Vagina (tissue), 2 donors: Measurements from ENCODE around the gene ADK. TPM values are rescaled to one million over a fixed set of nuclear protein-coding genes. Genes with fewer than 3 reads are reported as not detected.

Experiments
- DNase-seq, 2 donors: peaks; one replicate each; pipeline ENCODE4 v3.0.0-alpha.2; 2017; ENCODE audit errors: extremely low spot score in 2 of 2
- H3K27ac ChIP-seq: fragments of 200-600 bp; sonication (generic); one replicate; pipeline ENCODE4 v1.5.1; 2019
- H3K27me3 ChIP-seq: fragments of 200-600 bp; sonication (generic); one replicate; pipeline ENCODE4 v1.5.1; 2019
- H3K36me3 ChIP-seq, 2 donors: fragments of 200-600 bp; sonication (generic); one replicate each; pipeline ENCODE4 v1.5.1; 2017 to 2019
- H3K4me1 ChIP-seq: fragments of 200-600 bp; sonication (generic); one replicate; pipeline ENCODE4 v1.5.1; 2019
- H3K4me3 ChIP-seq, 2 donors: fragments of 200-600 bp; sonication (generic); 1 replicate in 1 of 2; 2 replicates in 1 of 2; pipeline ENCODE4 v1.5.1; 2016 to 2019
- H3K9me3 ChIP-seq: fragments of 200-600 bp; sonication (generic); one replicate; pipeline ENCODE4 v1.5.1; 2019
- CTCF ChIP-seq, 3 experiments: fragments of 450-650 bp in 2 of 3; fragments of 200-600 bp in 1 of 3; sonication (generic) in 1 of 3; IDR thresholded peaks; one replicate each; pipeline ENCODE4 v1.5.1; 2017 to 2019; ENCODE audit warnings: antibody characterized with exemption in 3 of 3, mild to moderate bottlenecking in 2 of 3, moderate library complexity in 2 of 3
- POLR2A ChIP-seq, 2 donors: fragments of 450-650 bp; IDR thresholded peaks; one replicate each; pipeline ENCODE4 v1.6.1; 2017; ENCODE audit warnings: antibody characterized with exemption in 2 of 2, mild to moderate bottlenecking in 2 of 2, moderate library complexity in 2 of 2
- POLR2AphosphoS5 ChIP-seq, 2 donors: sonication (generic); formaldehyde crosslinking; IDR thresholded peaks; one replicate each; pipeline ENCODE4 v1.9.0; 2017; ENCODE audit warnings: antibody characterized with exemption in 2 of 2, mild to moderate bottlenecking in 2 of 2, low read depth in 1 of 2; ENCODE audit not compliant: insufficient read depth in 1 of 2
- intact Hi-C: fragments of 100-400 bp; cut with DNase I; formaldehyde crosslinking; loops from one replicate; pipeline ENCODE4 v1.15.1; 2023
- total RNA-seq: library from RNA; depleted of rRNA; stranded (reverse); fragments of >200 nt; gene quantifications from one replicate; pipeline ENCODE4 v1.2.3, GENCODE V29; 2016

ADK gene
- total RNA-seq, 1 donor from 2014 or later, result 46.2 TPM

- Histone ChIP-seq H3K27ac (no peak overlapping the region), H3K4me1 (no peaks in the 10 kb centered on the region), H3K9me3 (no peaks in the 10 kb centered on the region), H3K27me3 (no peaks in the 10 kb centered on the region), H3K4me3 (no peak overlapping the region), H3K36me3 (no peaks in the 10 kb centered on the region)
- no peak for DNase-seq
- intact Hi-C loops, result no loop called here
- no peak for TF ChIP-seq CTCF (IDR thresholded peaks at IDR 0.05)
- TF ChIP-seq POLR2AphosphoS5 (IDR thresholded peaks at IDR 0.05; ENCODE audit: insufficient read depth in 1 of 2, low read depth in 1 of 2), result no peak
- TF ChIP-seq POLR2A (IDR thresholded peaks at IDR 0.05), result no peak
Observed at GRCh38 chr10:74623786-74624185, 472.8 kb downstream of the ADK start.

- Histone ChIP-seq H3K9me3 (no peaks in the 10 kb centered on the region), H3K4me3 (no peak overlapping the region), H3K27me3 (no peaks in the 10 kb centered on the region), H3K27ac (no peak overlapping the region), H3K36me3 (no peaks in the 10 kb centered on the region), H3K4me1 (no peaks in the 10 kb centered on the region)
- intact Hi-C loops, result no loop called here
- no peak for TF ChIP-seq POLR2AphosphoS5 (IDR thresholded peaks at IDR 0.05; ENCODE audit: insufficient read depth in 1 of 2, low read depth in 1 of 2)
- no peak for TF ChIP-seq POLR2A (IDR thresholded peaks at IDR 0.05)
- no peak for TF ChIP-seq CTCF (IDR thresholded peaks at IDR 0.05)
- DNase-seq, result no peak
Observed at GRCh38 chr10:74624501-74624900, 473.5 kb downstream of the ADK start.

- Histone ChIP-seq H3K27me3 (no peaks in the 10 kb centered on the region), H3K36me3 (no peaks in the 10 kb centered on the region), H3K9me3 (no peaks in the 10 kb centered on the region), H3K4me1 (no peaks in the 10 kb centered on the region), H3K27ac (no peak overlapping the region), H3K4me3 (no peak overlapping the region)
- intact Hi-C loops, result no loop called here
- no peak for TF ChIP-seq POLR2A (IDR thresholded peaks at IDR 0.05)
- TF ChIP-seq POLR2AphosphoS5 (IDR thresholded peaks at IDR 0.05; ENCODE audit: insufficient read depth in 1 of 2, low read depth in 1 of 2), result no peak
- TF ChIP-seq CTCF (IDR thresholded peaks at IDR 0.05), result no peak
- DNase-seq, result no peak
Observed at GRCh38 chr10:74628136-74628535, 477.1 kb downstream of the ADK start.

GRCh38 chr10:74634995-74635536 is 484.0 kb downstream of the ADK start:
- H3K36me3 ChIP-seq, result no peaks in the 10 kb centered on the region
- no peak overlapping the region for H3K27ac ChIP-seq
- peaks cover 6% of the 10 kb centered on the region for H3K9me3 ChIP-seq
- DNase-seq, result no peak
- no peak overlapping the region for H3K4me3 ChIP-seq
- intact Hi-C loops, result no loop called here
- no peaks in the 10 kb centered on the region for H3K27me3 ChIP-seq
- peaks cover 3% of the 10 kb centered on the region for H3K4me1 ChIP-seq
- TF ChIP-seq CTCF (IDR thresholded peaks at IDR 0.05), result no peak
- TF ChIP-seq POLR2AphosphoS5 (IDR thresholded peaks at IDR 0.05; ENCODE audit: insufficient read depth in 1 of 2, low read depth in 1 of 2), result no peak
- no peak for TF ChIP-seq POLR2A (IDR thresholded peaks at IDR 0.05)

- no peak for DNase-seq
- Histone ChIP-seq H3K27ac (no peak overlapping the region), H3K9me3 (peaks cover 6% of the 10 kb centered on the region), H3K4me3 (no peak overlapping the region), H3K36me3 (no peaks in the 10 kb centered on the region), H3K4me1 (peaks cover 9% of the 10 kb centered on the region), H3K27me3 (no peaks in the 10 kb centered on the region)
- TF ChIP-seq POLR2A (IDR thresholded peaks at IDR 0.05), result no peak
- TF ChIP-seq POLR2AphosphoS5 (IDR thresholded peaks at IDR 0.05; ENCODE audit: insufficient read depth in 1 of 2, low read depth in 1 of 2), result no peak
- TF ChIP-seq CTCF (IDR thresholded peaks at IDR 0.05), result no peak
- intact Hi-C loops, result no loop called here
Observed at GRCh38 chr10:74635655-74636054, 484.6 kb downstream of the ADK start.
